ENCODE data around the gene PSMD6. TPM values are rescaled to one million over a fixed set of nuclear protein-coding genes. Genes with fewer than 3 reads are reported as not detected.

PSMD6 gene
- total RNA-seq, 2 donors from 2014 or later: 99.7 to 109 TPM

- Histone ChIP-seq H3K27me3 (ENCODE audit: control insufficient read depth, insufficient read depth, low read length, poor library complexity, severe bottlenecking) (no peaks in the 10 kb centered on the region), H3K9me3 (ENCODE audit: control insufficient read depth, low read length) (no peaks in the 10 kb centered on the region), H3K9ac (ENCODE audit: extremely low read depth, low read length, poor library complexity, severe bottlenecking) (no peak overlapping the region), H3K4me1 (ENCODE audit: control insufficient read depth, insufficient read depth, low read length) (peaks cover 3% of the 10 kb centered on the region), H3K36me3 (ENCODE audit: control insufficient read depth, insufficient read depth, low read length) (no peaks in the 10 kb centered on the region), H3K27ac (ENCODE audit: low read depth, low read length) (no peak overlapping the region), H3K4me3 (ENCODE audit: low read length) (no peak overlapping the region)
- H3K9me3 Mint-ChIP-seq: no peaks in the 10 kb centered on the region
- TF ChIP-seq CTCF (conservative IDR thresholded peaks at IDR 0.05): no peak
- H3K27me3 Mint-ChIP-seq (ENCODE audit: insufficient read depth): no peaks in the 10 kb centered on the region
- no peak overlapping the region for H3K4me3 Mint-ChIP-seq
- no peak for DNase-seq
- H3K36me3 Mint-ChIP-seq (ENCODE audit: low read depth): no peaks in the 10 kb centered on the region
- H3K27ac Mint-ChIP-seq: no peak overlapping the region
- WGBS, 2 experiments (ENCODE audit: insufficient coverage in 1 of 2, insufficient read length in 1 of 2): 97 to 100% methylated on average over 1 to 2 of the region's 2 CpGs
- H3K4me1 Mint-ChIP-seq: peaks cover 43% of the 10 kb centered on the region
Measured at GRCh38 chr3:64055076-64055475, 31.8 kb upstream of the PSMD6 start.

- DNase-seq: no peak
- H3K36me3 Mint-ChIP-seq (ENCODE audit: low read depth): no peaks in the 10 kb centered on the region
- H3K36me3 ChIP-seq (ENCODE audit: control insufficient read depth, insufficient read depth, low read length): no peaks in the 10 kb centered on the region
- no peaks in the 10 kb centered on the region for H3K27me3 Mint-ChIP-seq (ENCODE audit: insufficient read depth)
- H3K9ac ChIP-seq (ENCODE audit: extremely low read depth, low read length, poor library complexity, severe bottlenecking): no peak overlapping the region
- H3K4me1 ChIP-seq (ENCODE audit: control insufficient read depth, insufficient read depth, low read length): peaks cover 3% of the 10 kb centered on the region
- WGBS, 2 experiments (ENCODE audit: insufficient coverage in 1 of 2, insufficient read length in 1 of 2): 92 to 100% methylated on average over 2 to 3 of the region's 3 CpGs
- no peaks in the 10 kb centered on the region for H3K27me3 ChIP-seq (ENCODE audit: control insufficient read depth, insufficient read depth, low read length, poor library complexity, severe bottlenecking)
- no peak for TF ChIP-seq CTCF (conservative IDR thresholded peaks at IDR 0.05)
- H3K27ac Mint-ChIP-seq: no peak overlapping the region
- no peaks in the 10 kb centered on the region for H3K9me3 Mint-ChIP-seq
- H3K4me1 Mint-ChIP-seq: peaks cover 49% of the 10 kb centered on the region
- H3K4me3 ChIP-seq (ENCODE audit: low read length): no peak overlapping the region
- H3K27ac ChIP-seq (ENCODE audit: low read depth, low read length): no peak overlapping the region
- no peak overlapping the region for H3K4me3 Mint-ChIP-seq
- H3K9me3 ChIP-seq (ENCODE audit: control insufficient read depth, low read length): no peaks in the 10 kb centered on the region
Measured at GRCh38 chr3:64054488-64054887, 31.2 kb upstream of the PSMD6 start.

GRCh38 chr3:64053581-64053980 lies 30.3 kb upstream of the PSMD6 start:
- DNase-seq: no peak

More at GRCh38 chr3:64053581-64053980, 30.3 kb upstream of the PSMD6 start:
- peaks cover 58% of the 10 kb centered on the region for H3K4me1 Mint-ChIP-seq
- no peaks in the 10 kb centered on the region for H3K27me3 Mint-ChIP-seq (ENCODE audit: insufficient read depth)
- Histone ChIP-seq H3K9ac (ENCODE audit: extremely low read depth, low read length, poor library complexity, severe bottlenecking) (no peak overlapping the region), H3K4me3 (ENCODE audit: low read length) (no peak overlapping the region), H3K9me3 (ENCODE audit: control insufficient read depth, low read length) (no peaks in the 10 kb centered on the region), H3K27ac (ENCODE audit: low read depth, low read length) (no peak overlapping the region), H3K4me1 (ENCODE audit: control insufficient read depth, insufficient read depth, low read length) (peaks cover 3% of the 10 kb centered on the region), H3K27me3 (ENCODE audit: control insufficient read depth, insufficient read depth, low read length, poor library complexity, severe bottlenecking) (no peaks in the 10 kb centered on the region), H3K36me3 (ENCODE audit: control insufficient read depth, insufficient read depth, low read length) (no peaks in the 10 kb centered on the region)
- TF ChIP-seq CTCF (conservative IDR thresholded peaks at IDR 0.05): no peak
- WGBS, 2 experiments (ENCODE audit: insufficient coverage in 1 of 2, insufficient read length in 1 of 2): 76% methylated on average over 2 of the region's 3 CpGs; no CpG with 5 or more reads in 1 of the 2 experiments
- H3K27ac Mint-ChIP-seq: peak overlapping the region; percentile 59
- H3K4me3 Mint-ChIP-seq: no peak overlapping the region
- no peaks in the 10 kb centered on the region for H3K36me3 Mint-ChIP-seq (ENCODE audit: low read depth)
- H3K9me3 Mint-ChIP-seq: no peaks in the 10 kb centered on the region

Data from endodermal cell (in vitro differentiated cells).